Measurements from ENCODE around the gene NEMP1. TPM values are rescaled to one million over a fixed set of nuclear protein-coding genes. Genes with fewer than 3 reads are reported as not detected.

NEMP1 gene, protein sequence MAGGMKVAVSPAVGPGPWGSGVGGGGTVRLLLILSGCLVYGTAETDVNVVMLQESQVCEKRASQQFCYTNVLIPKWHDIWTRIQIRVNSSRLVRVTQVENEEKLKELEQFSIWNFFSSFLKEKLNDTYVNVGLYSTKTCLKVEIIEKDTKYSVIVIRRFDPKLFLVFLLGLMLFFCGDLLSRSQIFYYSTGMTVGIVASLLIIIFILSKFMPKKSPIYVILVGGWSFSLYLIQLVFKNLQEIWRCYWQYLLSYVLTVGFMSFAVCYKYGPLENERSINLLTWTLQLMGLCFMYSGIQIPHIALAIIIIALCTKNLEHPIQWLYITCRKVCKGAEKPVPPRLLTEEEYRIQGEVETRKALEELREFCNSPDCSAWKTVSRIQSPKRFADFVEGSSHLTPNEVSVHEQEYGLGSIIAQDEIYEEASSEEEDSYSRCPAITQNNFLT
- 11.8 to 18.5 TPM (median 15.2 TPM) in 5 replicates for total RNA-seq (2022; extraction: Qiagen RNA extraction; ENCODE audit: low read depth)

DNA sequence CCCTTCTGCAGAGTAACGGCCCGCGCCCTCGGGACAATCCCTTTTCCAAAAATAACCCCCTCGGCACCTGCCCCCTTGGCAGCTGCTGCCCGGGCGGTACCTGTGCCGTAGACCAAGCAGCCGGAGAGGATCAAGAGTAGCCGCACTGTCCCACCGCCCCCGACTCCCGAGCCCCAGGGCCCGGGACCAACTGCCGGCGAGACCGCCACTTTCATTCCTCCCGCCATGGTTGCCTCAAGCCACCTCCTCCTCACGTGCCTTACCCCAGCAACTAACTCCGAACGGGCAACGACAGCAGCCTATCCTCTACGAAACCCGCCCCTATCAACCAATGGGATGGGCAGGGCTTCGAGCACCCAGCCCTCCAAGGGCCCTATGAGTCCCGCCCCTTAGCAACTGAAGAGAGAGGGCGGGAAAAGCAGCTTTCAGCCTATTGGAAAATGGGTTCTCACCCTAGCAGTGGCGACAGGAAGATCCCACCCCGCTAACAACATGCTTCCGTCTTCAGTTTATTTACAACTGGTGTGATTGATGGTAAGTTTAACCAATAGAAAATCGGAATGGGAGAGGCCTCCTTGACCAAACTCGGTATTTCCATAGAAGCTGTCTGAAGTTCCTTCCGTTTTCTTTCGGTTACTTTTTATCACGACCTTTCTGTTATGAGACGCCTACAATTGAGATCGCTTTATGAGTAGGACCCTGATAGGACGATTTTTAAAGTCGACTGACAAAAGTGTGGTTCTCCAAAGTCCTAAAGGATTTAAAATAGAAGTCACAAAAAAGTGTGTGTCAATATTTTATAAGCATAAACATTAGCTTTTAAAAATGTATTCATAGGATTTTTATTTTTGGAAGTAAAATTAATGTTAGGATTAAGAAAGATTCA, at the start of gene NEMP1:
TSS of gene NEMP1 (minus strand) at position 273 of the 886 bp plus-strand sequence. CDS start at position 227, 46 bp downstream.

DNA sequence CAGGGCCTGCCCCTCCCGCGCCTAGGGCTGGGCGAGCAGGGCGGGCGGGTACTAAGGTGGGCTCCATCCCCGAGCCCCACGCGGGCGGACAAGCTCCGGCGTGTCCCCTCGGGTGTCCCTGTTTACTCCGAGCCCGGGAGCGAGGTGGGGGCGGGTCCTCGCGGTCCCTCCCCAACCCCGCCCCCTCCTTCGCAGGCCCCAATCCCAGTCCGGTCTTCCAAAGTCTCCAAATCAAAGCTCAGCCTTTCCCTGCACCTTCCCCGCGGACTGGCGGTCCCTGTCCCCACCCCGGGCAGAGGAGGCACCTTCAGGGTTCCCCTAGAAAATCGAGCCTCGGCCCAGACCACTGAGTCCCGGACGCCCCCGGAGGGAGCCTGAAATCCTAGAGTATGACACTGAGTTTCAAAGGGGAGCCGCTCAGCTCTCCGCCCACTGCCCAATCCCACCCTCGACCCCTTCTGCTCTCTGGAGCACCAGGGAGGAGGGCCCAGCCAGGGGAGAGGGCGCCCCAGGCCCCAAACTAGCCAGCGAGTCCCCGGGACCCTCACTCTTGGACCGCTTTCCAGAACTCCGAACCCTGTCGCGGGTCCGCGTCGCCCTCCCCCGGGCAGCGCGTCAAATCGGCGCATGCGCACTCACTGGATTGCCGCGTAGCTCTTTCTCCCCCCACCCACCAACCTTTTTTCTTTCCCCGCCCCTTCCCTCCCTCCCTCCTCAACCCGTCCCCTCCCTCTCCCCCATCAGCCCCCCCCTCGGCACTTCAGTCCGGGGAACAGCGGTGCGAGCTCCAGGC, 49.3 kb upstream of the NEMP1 start, which contains the start of gene LRP1:
TSS of gene LRP1 (plus strand) at position 758 of the 793 bp plus-strand sequence. CDS start 482 bp downstream, outside the sequence.

DNA sequence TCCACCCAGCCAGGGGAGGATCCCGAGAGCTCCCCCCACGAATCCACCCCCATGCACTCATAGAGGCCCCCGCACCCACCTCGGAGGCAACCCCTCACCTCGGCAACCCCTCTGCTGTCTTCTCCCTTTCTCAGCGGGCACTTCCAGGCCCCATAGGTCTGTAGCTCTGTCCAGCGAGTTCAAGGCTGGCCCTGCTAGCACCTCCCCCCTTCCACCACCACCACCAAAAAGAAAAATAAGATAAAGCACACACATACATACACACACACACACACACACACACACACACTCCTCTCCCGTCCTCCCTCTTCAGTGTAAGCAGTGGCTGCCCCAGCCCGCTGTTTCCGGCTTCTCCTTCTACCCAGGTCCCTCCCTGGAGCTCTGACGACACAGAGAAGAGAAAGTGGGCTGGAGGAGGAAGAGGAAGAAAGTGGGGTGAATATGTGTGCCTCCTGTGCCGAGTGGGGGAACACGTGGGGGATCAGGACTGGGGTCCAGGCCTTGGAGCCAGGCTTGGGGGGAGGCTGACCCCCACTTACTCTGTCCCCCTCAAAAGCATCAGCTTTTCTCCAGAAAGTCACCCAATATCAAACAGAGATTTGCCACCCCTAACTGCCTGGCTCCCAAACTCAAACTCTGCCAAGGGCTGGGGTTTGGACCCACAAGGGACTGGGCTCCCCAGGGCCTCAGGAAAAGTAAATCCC, 32.6 kb upstream of the NEMP1 start, which contains the start of gene STAT6:
TSS of gene STAT6 (minus strand) at position 332 of the 704 bp plus-strand sequence. CDS start 3,084 bp downstream, outside the sequence.

DNA sequence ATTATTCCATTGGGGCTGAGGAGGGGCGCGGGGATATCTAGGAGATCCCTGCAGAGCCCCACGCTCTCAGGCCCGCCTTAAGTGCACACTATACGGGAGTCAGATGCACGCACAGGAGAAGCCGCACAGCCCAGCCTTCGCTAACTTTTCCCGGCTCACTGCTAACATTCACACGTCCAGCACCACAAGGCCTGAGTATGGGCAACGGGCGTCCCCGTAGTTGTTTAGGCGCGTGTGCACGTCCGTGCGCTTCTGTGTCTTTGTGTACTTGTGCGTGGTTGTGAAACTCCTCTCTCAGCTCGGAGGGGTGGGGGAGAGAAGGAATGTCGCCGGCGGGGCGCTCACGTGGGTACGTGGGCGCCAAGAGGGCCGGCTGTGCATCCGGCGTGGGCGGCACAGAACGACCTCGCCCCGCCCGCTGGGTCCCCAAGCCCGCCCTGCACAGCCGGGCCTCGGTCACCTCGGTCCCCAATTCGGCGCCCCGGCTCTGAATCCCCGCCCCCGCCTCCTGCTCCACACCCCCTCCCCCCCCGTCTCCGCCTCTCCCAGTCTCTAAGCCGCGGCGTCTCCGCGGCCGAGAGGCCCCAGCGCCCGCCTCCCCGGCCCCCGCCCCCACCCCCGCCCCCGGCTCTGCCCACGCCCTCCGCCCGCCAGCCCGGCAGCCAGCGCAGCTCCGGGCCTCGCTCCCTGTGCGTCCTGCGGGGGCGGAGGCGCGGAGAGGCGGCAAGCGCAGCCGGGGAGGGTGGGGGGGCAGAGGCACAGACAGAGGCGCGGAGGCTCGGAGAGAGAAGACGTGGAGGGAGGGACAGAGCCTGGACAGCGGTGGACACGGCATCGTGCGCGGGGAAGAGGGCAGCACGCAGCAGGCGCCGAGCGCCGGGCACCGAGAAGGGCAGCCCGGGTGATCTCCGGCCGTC, 10.0 kb upstream of the NEMP1 start, which contains the start of gene NAB2:
TSS of gene NAB2 (plus strand) at position 761 of the 917 bp plus-strand sequence. CDS start 158 bp downstream, outside the sequence.

DNA sequence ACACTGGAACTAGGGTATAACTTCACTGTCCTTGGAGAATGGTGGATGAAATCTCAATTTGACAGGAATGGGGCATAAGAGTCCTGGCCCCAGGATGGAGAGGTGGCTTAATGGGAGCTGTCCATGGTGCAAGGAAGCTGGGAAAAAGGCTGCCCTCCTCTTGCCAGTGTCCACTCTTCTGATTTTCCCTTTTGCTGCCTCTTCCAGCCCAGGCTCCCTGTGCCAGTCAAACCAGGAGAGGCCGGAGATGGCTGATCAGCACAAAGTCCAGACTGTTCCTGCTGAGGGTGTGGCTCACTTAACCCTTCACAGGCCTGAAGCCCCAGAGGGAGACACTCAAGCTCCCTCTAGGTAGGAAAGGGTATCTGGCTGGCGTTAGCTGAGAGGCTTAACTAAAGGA, 28.7 kb downstream of the NEMP1 start, which contains the start of gene MYO1A:
TSS of gene MYO1A (minus strand) at position 240 of the 400 bp plus-strand sequence. CDS start 1,806 bp downstream, outside the sequence.

DNA sequence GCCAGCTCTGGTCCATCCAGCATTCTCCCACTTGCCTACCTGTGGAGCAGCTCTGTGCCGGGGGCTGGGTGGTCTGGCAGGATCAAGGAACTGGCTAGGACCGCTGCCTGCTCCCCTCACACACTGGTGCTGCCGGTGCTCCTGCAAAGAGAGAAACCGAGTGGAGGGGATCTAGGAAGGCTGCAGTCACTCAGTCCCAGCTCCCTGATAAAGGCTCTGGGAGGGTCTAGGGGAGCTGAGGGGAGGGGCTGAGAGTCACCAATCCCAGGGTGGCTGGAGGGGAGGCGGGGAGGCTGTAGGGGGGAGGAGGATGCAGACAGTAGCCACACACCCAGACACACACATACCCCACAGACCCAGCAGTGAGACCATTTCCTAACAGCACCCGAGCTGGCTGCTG, 62.2 kb downstream of the NEMP1 start, which contains the start of gene TAC3:
TSS of gene TAC3 (minus strand) at position 182 of the 400 bp plus-strand sequence. CDS start 732 bp downstream, outside the sequence.

DNA sequence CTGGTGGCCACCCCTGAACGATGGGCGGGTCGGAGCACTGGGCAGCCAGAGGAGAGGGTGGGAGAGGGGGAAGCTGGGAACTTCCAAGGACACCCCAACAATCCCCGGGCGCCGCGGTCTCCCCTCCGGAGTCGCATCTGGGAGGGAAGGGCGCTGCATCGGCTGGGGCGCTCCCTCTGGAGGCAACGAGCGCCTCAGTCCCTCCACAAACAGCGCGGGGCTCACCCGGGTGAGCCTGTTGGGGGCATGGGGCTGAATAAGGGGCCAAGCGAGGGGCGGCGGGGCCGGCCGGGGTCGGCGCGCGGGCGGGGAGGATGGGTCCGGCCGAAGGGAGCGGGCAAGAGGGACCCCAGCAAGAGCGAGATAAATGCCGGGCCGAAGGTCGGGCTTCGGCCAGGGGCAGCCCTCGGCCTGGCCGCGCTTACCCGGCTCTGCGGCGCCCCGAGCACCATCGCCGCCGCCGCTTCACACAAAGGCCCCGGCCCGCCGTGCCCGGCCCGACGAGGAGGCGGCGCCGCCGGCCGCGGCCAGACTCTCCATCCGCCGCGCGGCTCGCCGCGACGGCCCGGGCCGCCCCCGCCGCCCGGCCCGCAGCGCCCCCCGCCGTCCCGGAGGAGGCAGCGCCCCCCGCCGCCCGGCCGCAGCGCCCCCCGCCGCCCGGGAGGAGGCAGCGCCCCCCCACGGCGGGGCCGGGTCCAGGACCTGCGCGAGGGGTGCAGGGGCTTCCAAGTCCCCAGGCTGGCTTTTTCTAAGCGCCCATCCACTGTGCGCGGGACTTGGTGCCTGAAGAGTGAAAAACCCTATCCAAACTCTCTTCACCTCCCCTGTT, 72.4 kb downstream of the NEMP1 start, which contains the start of gene ZBTB39:
TSS of gene ZBTB39 (minus strand) at position 567 of the 829 bp plus-strand sequence. CDS start 1,629 bp downstream, outside the sequence.

Other genes starting within 250 kb of the NEMP1 start
- gene SDR9C7, start 144.4 kb downstream of the NEMP1 start, total RNA-seq (2022; extraction: Qiagen RNA extraction; ENCODE audit: low read depth) = not detected in 5 replicates
- gene RDH16, start 121.2 kb downstream of the NEMP1 start, total RNA-seq (2022; extraction: Qiagen RNA extraction; ENCODE audit: low read depth) = 0.11 to 0.24 TPM (median 0.14 TPM) in 4 of 5 replicates, not detected in the other
- 4.2 to 6.6 TPM (median 5.5 TPM) in 5 replicates for gene ZBTB39, start 72.2 kb downstream of the NEMP1 start, total RNA-seq (2022; extraction: Qiagen RNA extraction; ENCODE audit: low read depth)
- 0.39 TPM in 1 of 5 replicates, not detected in the others for gene TAC3, start 62.3 kb downstream of the NEMP1 start, total RNA-seq (2022; extraction: Qiagen RNA extraction; ENCODE audit: low read depth)
- 0.16 to 0.68 TPM (median 0.55 TPM) in 5 replicates for gene MYO1A, start 28.7 kb downstream of the NEMP1 start, total RNA-seq (2022; extraction: Qiagen RNA extraction; ENCODE audit: low read depth)
- gene NAB2, start 10.3 kb upstream of the NEMP1 start, total RNA-seq (2022; extraction: Qiagen RNA extraction; ENCODE audit: low read depth) = 12.9 to 18.3 TPM (median 16.7 TPM) in 5 replicates
- 35.4 to 53.5 TPM (median 50.3 TPM) in 5 replicates for gene STAT6, start 32.6 kb upstream of the NEMP1 start, total RNA-seq (2022; extraction: Qiagen RNA extraction; ENCODE audit: low read depth)
- 11.1 to 24.4 TPM (median 17.6 TPM) in 5 replicates for gene LRP1, start 49.7 kb upstream of the NEMP1 start, total RNA-seq (2022; extraction: Qiagen RNA extraction; ENCODE audit: low read depth)
- not detected in 5 replicates for gene LRP1-AS, start 68.8 kb upstream of the NEMP1 start, total RNA-seq (2022; extraction: Qiagen RNA extraction; ENCODE audit: low read depth)
- 2.7 to 6.3 TPM (median 5.1 TPM) in 5 replicates for gene NXPH4, start 138.0 kb upstream of the NEMP1 start, total RNA-seq (2022; extraction: Qiagen RNA extraction; ENCODE audit: low read depth)
- gene SHMT2, start 150.9 kb upstream of the NEMP1 start, total RNA-seq (2022; extraction: Qiagen RNA extraction; ENCODE audit: low read depth) = 92.0 to 137 TPM (median 126 TPM) in 5 replicates
- 0.17 to 0.68 TPM (median 0.36 TPM) in 5 replicates for gene STAC3, start 172.4 kb upstream of the NEMP1 start, total RNA-seq (2022; extraction: Qiagen RNA extraction; ENCODE audit: low read depth)

All from A549 treated with ZK216348 at 1 μM for 4 hours (cell line).